A549 treated with RU486 at 1 μM for 4 hours (cell line): ENCODE data around the gene C4orf36. TPM values are rescaled to one million over a fixed set of nuclear protein-coding genes. Genes with fewer than 3 reads are reported as not detected.

ENCODE experiments used
- total RNA-seq: library from RNA; stranded (reverse); fragments of 200-300 nt; extraction: Qiagen RNA extraction; gene quantifications from 5 replicates; pipeline ENCODE4 v1.2.3, GENCODE V29; 2022; ENCODE audit warnings: low read depth

C4orf36 gene
- total RNA-seq = 0.99 to 2.5 TPM (median 1.6 TPM) in 5 replicates

GRCh38 chr4:86891762-86892635 is at the start of gene C4orf36:
C4orf36 (minus strand) TSS chr4:86892422; CDS start chr4:86891520, 902 bp downstream.

GRCh38 chr4:86934771-86935565 is 42.7 kb upstream of the C4orf36 start, which contains the start of gene AFF1:
AFF1 (plus strand) TSS chr4:86935011; CDS start chr4:86948534, 13,523 bp downstream.

GRCh38 chr4:86848732-86849619 is 43.2 kb downstream of the C4orf36 start, which contains the start of gene SLC10A6:
SLC10A6 (minus strand) TSS chr4:86849384; CDS start chr4:86849115, 269 bp downstream.

Other genes starting within 250 kb of the C4orf36 start
- not detected in 5 replicates for gene SLC10A6, start 43.0 kb downstream of the C4orf36 start, total RNA-seq
- gene AFF1, start 42.6 kb upstream of the C4orf36 start, total RNA-seq = 5.5 to 11.3 TPM (median 10.3 TPM) in 5 replicates